Suprapubic skin (tissue), 4 donors: ENCODE results near the gene DNAH12.

Experiments used
- POLR2A ChIP-seq, 2 donors: fragments of 450-650 bp; IDR thresholded peaks; one replicate each; pipeline ENCODE4 v1.6.1; 2017; ENCODE audit warnings: antibody characterized with exemption in 2 of 2, mild to moderate bottlenecking in 2 of 2, moderate library complexity in 2 of 2
- POLR2AphosphoS5 ChIP-seq, 3 donors: sonication (generic); formaldehyde crosslinking; IDR thresholded peaks; one replicate each; pipeline ENCODE4 v1.6.1; 2017; ENCODE audit warnings: antibody characterized with exemption in 3 of 3
- TF ChIP-seq, protein P1 (sequence below), 2 donors: fragments of 200-600 bp in 1 of 2; fragments of 450-650 bp in 1 of 2; sonication (generic) in 1 of 2; IDR thresholded peaks; one replicate each; pipeline ENCODE4 v1.5.1; 2016 to 2019; ENCODE audit warnings: antibody characterized with exemption in 2 of 2, mild to moderate bottlenecking in 1 of 2, moderate library complexity in 1 of 2

DNA sequence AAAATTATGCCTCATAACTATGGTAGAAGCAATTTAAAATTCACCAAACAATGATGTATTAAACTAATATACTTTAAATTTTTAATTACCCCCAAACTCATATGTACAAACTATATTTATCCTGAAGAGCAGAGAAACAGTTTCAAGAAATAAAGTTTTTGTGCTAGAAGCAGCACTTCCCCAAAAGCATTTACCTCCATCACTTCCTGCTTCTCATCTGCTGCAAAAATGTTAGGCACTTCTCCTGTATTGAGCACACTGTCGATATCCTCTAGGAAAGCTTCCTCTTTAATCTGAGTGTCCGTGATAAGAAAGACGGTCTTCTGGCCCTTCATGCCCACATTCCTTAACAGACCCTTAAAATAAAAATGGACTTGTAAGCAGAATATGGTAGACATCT is 150.2 kb downstream of the DNAH12 start:
- TF ChIP-seq, protein P1, sequence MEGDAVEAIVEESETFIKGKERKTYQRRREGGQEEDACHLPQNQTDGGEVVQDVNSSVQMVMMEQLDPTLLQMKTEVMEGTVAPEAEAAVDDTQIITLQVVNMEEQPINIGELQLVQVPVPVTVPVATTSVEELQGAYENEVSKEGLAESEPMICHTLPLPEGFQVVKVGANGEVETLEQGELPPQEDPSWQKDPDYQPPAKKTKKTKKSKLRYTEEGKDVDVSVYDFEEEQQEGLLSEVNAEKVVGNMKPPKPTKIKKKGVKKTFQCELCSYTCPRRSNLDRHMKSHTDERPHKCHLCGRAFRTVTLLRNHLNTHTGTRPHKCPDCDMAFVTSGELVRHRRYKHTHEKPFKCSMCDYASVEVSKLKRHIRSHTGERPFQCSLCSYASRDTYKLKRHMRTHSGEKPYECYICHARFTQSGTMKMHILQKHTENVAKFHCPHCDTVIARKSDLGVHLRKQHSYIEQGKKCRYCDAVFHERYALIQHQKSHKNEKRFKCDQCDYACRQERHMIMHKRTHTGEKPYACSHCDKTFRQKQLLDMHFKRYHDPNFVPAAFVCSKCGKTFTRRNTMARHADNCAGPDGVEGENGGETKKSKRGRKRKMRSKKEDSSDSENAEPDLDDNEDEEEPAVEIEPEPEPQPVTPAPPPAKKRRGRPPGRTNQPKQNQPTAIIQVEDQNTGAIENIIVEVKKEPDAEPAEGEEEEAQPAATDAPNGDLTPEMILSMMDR (IDR thresholded peaks at IDR 0.05), result no peak
- TF ChIP-seq POLR2AphosphoS5 (IDR thresholded peaks at IDR 0.05) (no peak), POLR2A (IDR thresholded peaks at IDR 0.05) (no peak)
